ENCODE measurements around the gene RXRB. TPM values are rescaled to one million over a fixed set of nuclear protein-coding genes. Genes with fewer than 3 reads are reported as not detected.
"Not testable (repeated sequence)": the region's sequence is repeated elsewhere in the genome, so short reads cannot be mapped to it uniquely, and the experiment has no call there.

Gene RXRB
- total RNA-seq, 2 experiments from 2014 or later: 33.5 to 34.5 TPM

GRCh38 chr6:33150560-33150959 is 49.9 kb downstream of the RXRB start:
- DNase-seq; H3K36me3 Mint-ChIP-seq (ENCODE audit: low read depth); POLR2A ChIA-PET; H3K27ac Mint-ChIP-seq; H3K4me1 Mint-ChIP-seq (ENCODE audit: low read depth); ATAC-seq; H3K4me3 Mint-ChIP-seq: not testable (repeated sequence)
- Mint-ChIP-seq H3K27me3 (ENCODE audit: low read depth) (peaks cover 20% of the 10 kb centered on the region), H3K9me3 (ENCODE audit: insufficient read depth) (peaks cover 10% of the 10 kb centered on the region)
- CTCF ChIA-PET: interaction anchor here (1.1 to 6.5 kb wide), 11 partner anchors 11 to 312 kb away, joined by 3 to 86 read pairs (median 7); partner anchors contain the start of genes RPS18, TAP2 and VPS52

GRCh38 chr6:33147807-33148666 is 52.4 kb downstream of the RXRB start:
- DNase-seq: no peak
- POLR2A ChIA-PET: interaction anchor here (0.6 kb wide), 2 partner anchors 130 to 243 kb away, joined by 3 read pairs; no protein-coding TSS in a partner anchor

GRCh38 chr6:33144373-33144772 is 56.1 kb downstream of the RXRB start:
- Mint-ChIP-seq H3K36me3 (ENCODE audit: low read depth) (no peaks in the 10 kb centered on the region), H3K4me3 (no peak overlapping the region), H3K9me3 (ENCODE audit: insufficient read depth) (no peaks in the 10 kb centered on the region), H3K27ac (no peak overlapping the region), H3K4me1 (ENCODE audit: low read depth) (peaks cover 10% of the 10 kb centered on the region), H3K27me3 (ENCODE audit: low read depth) (peaks cover 32% of the 10 kb centered on the region)
- DNase-seq (no peak), ATAC-seq (no peak)
- ChIA-PET POLR2A (no interaction called here), CTCF (interaction anchor here (1.2 to 6.5 kb wide), 3 partner anchors 17 to 20 kb away, joined by 5 to 86 read pairs (median 7); no protein-coding TSS in a partner anchor)

More at GRCh38 chr6:33147807-33148666, 52.4 kb downstream of the RXRB start:
- peaks cover 10% of the 10 kb centered on the region for H3K9me3 Mint-ChIP-seq (ENCODE audit: insufficient read depth)
- H3K27me3 Mint-ChIP-seq (ENCODE audit: low read depth): peaks cover 20% of the 10 kb centered on the region
- H3K4me1 Mint-ChIP-seq (ENCODE audit: low read depth): peaks cover 7% of the 10 kb centered on the region
- no peak for ATAC-seq
- H3K27ac Mint-ChIP-seq: no peak overlapping the region
- H3K36me3 Mint-ChIP-seq (ENCODE audit: low read depth): peaks cover 2% of the 10 kb centered on the region
- H3K4me3 Mint-ChIP-seq: no peak overlapping the region
- CTCF ChIA-PET: interaction anchor here (0.7 to 6.5 kb wide), 19 partner anchors 9 to 164 kb away, joined by 3 to 86 read pairs (median 5); no protein-coding TSS in a partner anchor

Small RNAs within 50 kb of the gene (microRNA-seq; reads per million reads assigned to microRNA genes)
- gene MIR219A1: 5.7 reads per million, percentile 7 among the genes with 10 or more reads in this experiment

Other genes starting within 250 kb of the RXRB start
- gene HLA-DMA, start 247.6 kb downstream of the RXRB start, total RNA-seq: 10 to 100 TPM; 28.6 to 30.5 TPM
- gene BRD2, start 232.1 kb downstream of the RXRB start, total RNA-seq: 100 to 1,000 TPM; 299 to 313 TPM
- gene HLA-DOA, start 191.1 kb downstream of the RXRB start, total RNA-seq: 1 to 10 TPM; 3.3 to 4.2 TPM
- 10 to 100 TPM; 39.1 to 40.0 TPM for gene HLA-DPA1, start 127.0 kb downstream of the RXRB start, total RNA-seq
- gene HLA-DPB1, start 124.7 kb downstream of the RXRB start, total RNA-seq: 10 to 100 TPM; 21.0 to 22.8 TPM
- under 1 TPM; 0.71 to 0.83 TPM for gene COL11A2, start 8.2 kb downstream of the RXRB start, total RNA-seq
- 10 to 100 TPM; 45.6 to 50.8 TPM for gene SLC39A7, start 202 bp upstream of the RXRB start, total RNA-seq
- gene HSD17B8, start 4.0 kb upstream of the RXRB start, total RNA-seq: 10 to 100 TPM; 13.9 to 14.1 TPM
- 10 to 100 TPM; 39.8 to 44.6 TPM for gene RING1, start 7.8 kb upstream of the RXRB start, total RNA-seq
- 10 to 100 TPM; 59.3 to 59.5 TPM for gene VPS52, start 71.2 kb upstream of the RXRB start, total RNA-seq
- gene RPS18, start 71.4 kb upstream of the RXRB start, total RNA-seq: 1,000 to 10,000 TPM; 2,792 to 2,813 TPM
- 10 to 100 TPM; 12.2 to 12.8 TPM for gene B3GALT4, start 76.5 kb upstream of the RXRB start, total RNA-seq
- 10 to 100 TPM; 66.7 to 68.9 TPM for gene WDR46, start 88.6 kb upstream of the RXRB start, total RNA-seq
- gene PFDN6, start 88.9 kb upstream of the RXRB start, total RNA-seq: 10 to 100 TPM; 72.0 to 78.4 TPM
- 10 to 100 TPM; 50.8 to 58.2 TPM for gene RGL2, start 98.3 kb upstream of the RXRB start, total RNA-seq
- gene TAPBP, start 113.4 kb upstream of the RXRB start, total RNA-seq: 100 to 1,000 TPM; 245 to 252 TPM
- 10 to 100 TPM; 10.7 to 11.1 TPM for gene ZBTB22, start 117.1 kb upstream of the RXRB start, total RNA-seq
- 100 to 1,000 TPM; 112 to 114 TPM for gene DAXX, start 122.3 kb upstream of the RXRB start, total RNA-seq
- 100 to 1,000 TPM; 175 to 180 TPM for gene KIFC1, start 191.2 kb upstream of the RXRB start, total RNA-seq
- 10 to 100 TPM; 35.9 to 36.5 TPM for gene PHF1, start 210.3 kb upstream of the RXRB start, total RNA-seq
- 100 to 1,000 TPM; 179 to 187 TPM for gene CUTA, start 217.4 kb upstream of the RXRB start, total RNA-seq
- gene SYNGAP1, start 219.4 kb upstream of the RXRB start, total RNA-seq: 10 to 100 TPM; 42.0 to 48.2 TPM